ENCODE results near the gene NPTX1.

- TF ChIP-seq CTCF (IDR thresholded peaks at IDR 0.05) (no peak), POLR2A (IDR thresholded peaks at IDR 0.05) (no peak)
Measured at GRCh38 chr17:80513892-80514291, 37.5 kb upstream of the NPTX1 start.

Measured in adrenal gland (tissue), 5 donors.